Kidney (tissue), 14 donors: ENCODE results near the gene DCPS. TPM values are rescaled to one million over a fixed set of nuclear protein-coding genes. Genes with fewer than 3 reads are reported as not detected.
A peak's percentile ranks its signal among the peaks of the same experiment; 100 is the strongest.

Experiments
- DNase-seq, 5 donors: peaks; one replicate each; pipeline ENCODE4 v3.0.0-alpha.2; 2013 to 2020
- FAIRE-seq: peaks from 2 replicates; lab custom pipeline; 2012; peaks lifted over from hg19 to GRCh38; lab: Jason Lieb, UNC
- H3K27ac ChIP-seq, 2 donors: one replicate each; pipeline ENCODE4 v1.7.0; 2013; ENCODE audit warnings: low read depth in 2 of 2, low read length in 2 of 2, inconsistent platforms in 1 of 2
- H3K27me3 ChIP-seq: one replicate; pipeline ENCODE4 v1.7.1; 2013; ENCODE audit warnings: low read length, inconsistent platforms; ENCODE audit not compliant: control insufficient read depth, insufficient read depth
- H3K36me3 ChIP-seq, 3 donors: one replicate each; pipeline versions ENCODE4 v1.7.0 to v1.7.1; 2013; ENCODE audit warnings: low read length in 3 of 3, control low read depth in 1 of 3, inconsistent platforms in 1 of 3; ENCODE audit not compliant: insufficient read depth in 3 of 3, control insufficient read depth in 2 of 3
- H3K4me1 ChIP-seq, 3 donors: one replicate each; pipeline versions ENCODE4 v1.7.0 to v1.7.1; 2013; ENCODE audit warnings: low read length in 3 of 3, inconsistent platforms in 1 of 3, low read depth in 1 of 3; ENCODE audit not compliant: control insufficient read depth in 2 of 3, insufficient read depth in 2 of 3
- H3K4me3 ChIP-seq, 3 donors: one replicate each; pipeline versions ENCODE4 v1.7.0 to v1.8.1; 2013; ENCODE audit warnings: low read length in 3 of 3, control low read depth in 1 of 3, inconsistent platforms in 1 of 3
- H3K9ac ChIP-seq, 3 donors: one replicate each; pipeline versions ENCODE4 v1.7.0 to v1.7.1; 2013; ENCODE audit warnings: low read length in 3 of 3, control low read depth in 1 of 3, inconsistent platforms in 1 of 3
- H3K9me3 ChIP-seq, 3 donors: one replicate each; pipeline versions ENCODE4 v1.7.0 to v1.7.1; 2013; ENCODE audit warnings: low read length in 3 of 3, control low read depth in 1 of 3, inconsistent platforms in 1 of 3; ENCODE audit not compliant: control insufficient read depth in 2 of 3, insufficient read depth in 1 of 3
- intact Hi-C: fragments of 100-400 bp; cut with DNase I; formaldehyde crosslinking; loops from one replicate; pipeline ENCODE4 v1.11.1; 2022
- polyA plus RNA-seq: library from polyadenylated mRNA; stranded (reverse); fragments of 350-450 nt; fragmentation: Illumina TruSeq; extraction: RNeasy Lipid Tissue Mini Kit (QIAGEN cat#74804); gene quantifications from one replicate; pipeline ENCODE4 v1.2.3, GENCODE V29; 2014; ENCODE audit warnings: low read depth, low replicate concordance; ENCODE audit not compliant: insufficient read depth
- total RNA-seq: library from RNA; stranded (reverse); fragmentation: NEBNext Ultra II Directional; extraction: Animal tissue kit (Norgen Biotek cat#: 25700); gene quantifications from one replicate; pipeline ENCODE4 v1.2.1, GENCODE V29; 2021
- TF ChIP-seq, protein P1 (sequence below): IDR thresholded peaks from 3 replicates; pipeline ENCODE4 v1.5.1; 2012; ENCODE audit warnings: mild to moderate bottlenecking, moderate library complexity, borderline replicate concordance; ENCODE audit not compliant: insufficient read depth; ENCODE audit errors: extremely low read depth
- donor health status: control.
- donor health status: control.
- donor health status: control.
- donor health status: control.
- donor health status: control.
- donor health status: DM: yes; HTN: yes; CAD: no.
- donor health status: Normal renal cell carcinoma (clear cell type).

DCPS gene
- total and polyA plus RNA-seq, 2 donors from 2014 or later = 23.9 to 24.2 TPM

DNA sequence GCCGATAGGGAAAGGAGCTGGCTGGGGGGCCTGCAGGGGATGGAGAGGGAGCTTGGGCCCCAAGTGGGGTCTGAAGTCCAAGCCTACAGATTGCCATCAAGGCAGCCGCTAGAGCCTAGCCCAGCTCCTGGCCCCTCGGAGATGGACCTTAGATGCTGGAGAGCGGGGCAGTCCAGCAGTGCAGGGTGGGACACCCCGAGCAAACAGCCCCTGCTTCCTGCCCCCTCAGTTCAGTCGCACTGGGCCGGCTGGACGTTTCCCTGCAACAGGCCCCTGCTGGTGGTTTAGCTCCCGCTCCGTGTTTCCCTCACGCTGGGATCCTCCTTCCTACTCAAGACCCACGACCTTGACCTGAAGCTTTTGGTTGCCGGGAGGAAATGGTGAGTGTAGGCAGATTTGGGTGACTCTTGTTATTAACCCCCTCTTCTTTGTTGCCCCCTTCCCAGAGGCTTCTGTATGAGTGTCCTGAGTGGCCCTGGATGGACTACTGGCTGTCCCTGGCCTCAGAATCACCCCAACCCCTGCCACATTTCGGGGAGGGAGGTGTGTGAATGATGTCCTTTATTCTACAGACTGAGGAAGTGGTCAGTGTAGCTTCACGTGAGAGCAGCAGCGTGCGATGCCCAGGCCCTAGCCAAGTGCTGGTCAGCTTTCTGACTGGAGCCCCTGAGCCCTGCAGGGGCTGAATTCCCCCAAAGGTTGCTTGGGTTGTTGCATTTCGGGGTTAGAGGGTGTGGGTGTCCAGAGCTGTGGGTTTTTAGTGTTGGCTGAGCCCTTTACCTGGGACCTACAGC is 54.3 kb downstream of the DCPS start:
- TF ChIP-seq, protein P1, sequence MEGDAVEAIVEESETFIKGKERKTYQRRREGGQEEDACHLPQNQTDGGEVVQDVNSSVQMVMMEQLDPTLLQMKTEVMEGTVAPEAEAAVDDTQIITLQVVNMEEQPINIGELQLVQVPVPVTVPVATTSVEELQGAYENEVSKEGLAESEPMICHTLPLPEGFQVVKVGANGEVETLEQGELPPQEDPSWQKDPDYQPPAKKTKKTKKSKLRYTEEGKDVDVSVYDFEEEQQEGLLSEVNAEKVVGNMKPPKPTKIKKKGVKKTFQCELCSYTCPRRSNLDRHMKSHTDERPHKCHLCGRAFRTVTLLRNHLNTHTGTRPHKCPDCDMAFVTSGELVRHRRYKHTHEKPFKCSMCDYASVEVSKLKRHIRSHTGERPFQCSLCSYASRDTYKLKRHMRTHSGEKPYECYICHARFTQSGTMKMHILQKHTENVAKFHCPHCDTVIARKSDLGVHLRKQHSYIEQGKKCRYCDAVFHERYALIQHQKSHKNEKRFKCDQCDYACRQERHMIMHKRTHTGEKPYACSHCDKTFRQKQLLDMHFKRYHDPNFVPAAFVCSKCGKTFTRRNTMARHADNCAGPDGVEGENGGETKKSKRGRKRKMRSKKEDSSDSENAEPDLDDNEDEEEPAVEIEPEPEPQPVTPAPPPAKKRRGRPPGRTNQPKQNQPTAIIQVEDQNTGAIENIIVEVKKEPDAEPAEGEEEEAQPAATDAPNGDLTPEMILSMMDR = no peak
- peak overlapping the region; percentile 3 to 60 for H3K27ac ChIP-seq
- H3K4me1 ChIP-seq = peaks cover 0 to 35% (median 10%) of the 10 kb centered on the region in 3 donors
- DNase-seq = peak in 1 of 5 donors; percentile 39
- intact Hi-C loops = no loop called here
- no peaks in the 10 kb centered on the region for H3K9me3 ChIP-seq
- no peaks in the 10 kb centered on the region for H3K27me3 ChIP-seq
- no peaks in the 10 kb centered on the region for H3K36me3 ChIP-seq
- FAIRE-seq = no peak
- peak overlapping the region in 1 of 3 donors; percentile 54 for H3K9ac ChIP-seq
- peak overlapping the region in 1 of 3 donors; percentile 74 for H3K4me3 ChIP-seq

DNA sequence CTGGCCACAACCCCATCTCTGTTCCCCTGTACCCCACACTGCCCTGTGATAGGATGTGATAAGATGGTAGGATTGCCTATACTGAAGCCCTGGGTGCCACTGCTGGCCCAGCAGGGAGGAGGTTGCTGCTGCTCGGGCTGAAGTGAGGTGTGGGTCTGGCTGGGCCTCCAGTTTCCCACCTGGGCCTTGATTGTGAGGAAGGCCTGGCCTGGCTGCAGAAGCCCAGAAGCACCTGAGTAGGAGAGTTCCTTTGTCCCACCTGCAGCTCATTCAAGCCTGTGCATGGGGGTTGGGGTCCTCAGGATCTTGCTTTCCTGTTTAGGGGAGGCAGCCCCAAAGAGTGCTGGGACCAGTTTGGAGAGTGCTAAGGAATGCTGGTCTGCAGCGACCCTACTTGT is 54.9 kb downstream of the DCPS start:
- peak overlapping the region in 1 of 2 donors; percentile 7 for H3K27ac ChIP-seq
- FAIRE-seq (no peak), DNase-seq (peak in 1 of 5 donors; percentile 31)
- H3K4me1 ChIP-seq = peaks cover 0 to 34% (median 10%) of the 10 kb centered on the region in 3 donors
- H3K9ac ChIP-seq = no peak overlapping the region
- no peaks in the 10 kb centered on the region for H3K27me3 ChIP-seq
- intact Hi-C loops = no loop called here
- H3K36me3 ChIP-seq = no peaks in the 10 kb centered on the region
- no peak overlapping the region for H3K4me3 ChIP-seq
- H3K9me3 ChIP-seq = no peaks in the 10 kb centered on the region
- TF ChIP-seq, protein P1 = no peak

DNA sequence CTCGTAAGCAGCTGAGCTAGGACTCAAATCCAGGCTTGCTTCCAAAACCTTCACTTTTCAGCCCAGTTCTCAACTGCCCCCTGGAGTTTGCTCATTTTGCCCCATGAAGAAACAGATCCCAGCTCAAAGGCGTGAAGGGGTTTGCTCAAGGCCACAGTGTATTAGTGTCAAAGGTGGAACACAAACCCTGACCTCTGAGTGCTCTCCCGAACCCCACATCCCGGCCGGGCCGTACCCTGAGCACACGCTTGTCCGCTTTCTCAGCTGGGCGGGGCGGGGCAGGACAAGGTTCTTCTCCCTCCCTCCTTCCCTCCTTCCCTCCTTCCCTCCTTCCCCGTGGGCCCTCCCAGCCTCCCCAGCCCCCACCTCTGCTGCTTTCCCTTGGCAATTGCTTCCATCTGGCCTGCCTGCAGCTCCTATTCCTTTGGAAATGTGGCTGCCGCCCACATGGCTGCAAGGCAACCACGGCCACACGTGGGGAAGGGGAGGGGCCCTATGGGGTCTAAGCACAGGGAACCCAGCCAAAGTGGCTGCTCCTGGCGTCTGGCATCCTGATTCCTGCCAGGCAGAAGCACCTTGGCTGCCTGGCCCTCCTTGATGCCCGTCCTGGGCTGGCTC is 55.7 kb downstream of the DCPS start:
- H3K9ac ChIP-seq = no peak overlapping the region
- H3K9me3 ChIP-seq = no peaks in the 10 kb centered on the region
- no peak overlapping the region for H3K4me3 ChIP-seq
- H3K27me3 ChIP-seq = no peaks in the 10 kb centered on the region
- peaks cover 0 to 30% (median 10%) of the 10 kb centered on the region in 3 donors for H3K4me1 ChIP-seq
- TF ChIP-seq, protein P1 = no peak
- DNase-seq = peak in 2 of 5 donors; percentile 45 to 94
- H3K36me3 ChIP-seq = no peaks in the 10 kb centered on the region
- FAIRE-seq = no peak
- H3K27ac ChIP-seq = peak overlapping the region; percentile 68 to 74
- intact Hi-C loops = no loop called here
